Measurements from ENCODE around the gene MAZ. TPM values are rescaled to one million over a fixed set of nuclear protein-coding genes. Genes with fewer than 3 reads are reported as not detected.

Gene MAZ
- total and polyA plus RNA-seq, 2 donors from 2014 or later, result 85.5 to 137 TPM

DNA sequence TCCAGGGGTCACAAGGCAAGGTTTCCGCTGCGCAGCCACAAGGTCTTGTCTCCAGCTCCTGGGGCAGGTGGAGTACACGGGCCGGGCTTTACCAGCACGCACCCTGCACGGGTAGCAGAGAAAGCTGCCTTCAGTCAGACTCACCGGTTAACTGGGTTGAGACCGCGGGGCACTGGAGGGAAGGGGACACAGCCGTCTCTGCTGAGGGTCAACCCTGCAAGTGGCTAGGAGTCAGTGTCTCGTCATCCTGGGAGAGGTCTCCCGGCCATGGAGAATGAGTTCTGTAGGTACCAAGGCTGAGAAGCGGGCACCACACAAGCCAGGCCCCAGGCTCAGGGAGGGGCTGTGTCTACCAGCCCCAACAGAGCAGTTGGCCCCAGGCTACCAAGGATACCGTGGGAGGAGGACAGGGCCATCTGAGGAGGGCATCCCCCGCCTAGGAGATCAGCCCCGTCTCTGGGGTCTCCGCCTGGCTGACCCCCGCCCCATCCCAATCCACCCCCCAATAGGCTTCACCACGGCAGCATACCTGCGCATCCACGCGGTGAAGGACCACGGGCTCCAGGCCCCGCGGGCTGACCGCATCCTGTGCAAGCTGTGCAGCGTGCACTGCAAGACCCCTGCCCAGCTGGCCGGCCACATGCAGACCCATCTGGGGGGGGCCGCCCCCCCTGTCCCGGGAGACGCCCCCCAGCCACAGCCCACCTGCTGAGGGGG is 2.9 kb downstream of the MAZ start:
- Histone ChIP-seq H3K27me3 (ENCODE audit: control insufficient read depth, insufficient read depth, low read length) (no peaks in the 10 kb centered on the region), H3K4me3 (ENCODE audit: low read length in 3 of 3) (peak overlapping the region in 1 of 3 donors; percentile 56), H3K36me3 (ENCODE audit: control insufficient read depth in 2 of 3, insufficient read depth in 3 of 3, low read length in 3 of 3) (peaks cover 0 to 3% (median 2%) of the 10 kb centered on the region in 3 donors), H3K9me3 (ENCODE audit: control insufficient read depth in 2 of 3, insufficient read depth in 1 of 3, low read length in 3 of 3) (no peaks in the 10 kb centered on the region), H3K27ac (ENCODE audit: low read depth in 2 of 2, low read length in 2 of 2) (peak overlapping the region in 1 of 2 donors; percentile 94), H3K4me1 (ENCODE audit: control insufficient read depth in 2 of 3, insufficient read depth in 2 of 3, low read depth in 1 of 3, low read length in 3 of 3) (peaks cover 2 to 39% (median 16%) of the 10 kb centered on the region in 3 donors), H3K9ac (ENCODE audit: low read length in 3 of 3) (no peak overlapping the region)
- FAIRE-seq (no peak), DNase-seq (peak in 2 of 5 donors; percentile 81 to 87)
- intact Hi-C loops (cut with DNase I), result no loop called here
- TF ChIP-seq, protein P1, sequence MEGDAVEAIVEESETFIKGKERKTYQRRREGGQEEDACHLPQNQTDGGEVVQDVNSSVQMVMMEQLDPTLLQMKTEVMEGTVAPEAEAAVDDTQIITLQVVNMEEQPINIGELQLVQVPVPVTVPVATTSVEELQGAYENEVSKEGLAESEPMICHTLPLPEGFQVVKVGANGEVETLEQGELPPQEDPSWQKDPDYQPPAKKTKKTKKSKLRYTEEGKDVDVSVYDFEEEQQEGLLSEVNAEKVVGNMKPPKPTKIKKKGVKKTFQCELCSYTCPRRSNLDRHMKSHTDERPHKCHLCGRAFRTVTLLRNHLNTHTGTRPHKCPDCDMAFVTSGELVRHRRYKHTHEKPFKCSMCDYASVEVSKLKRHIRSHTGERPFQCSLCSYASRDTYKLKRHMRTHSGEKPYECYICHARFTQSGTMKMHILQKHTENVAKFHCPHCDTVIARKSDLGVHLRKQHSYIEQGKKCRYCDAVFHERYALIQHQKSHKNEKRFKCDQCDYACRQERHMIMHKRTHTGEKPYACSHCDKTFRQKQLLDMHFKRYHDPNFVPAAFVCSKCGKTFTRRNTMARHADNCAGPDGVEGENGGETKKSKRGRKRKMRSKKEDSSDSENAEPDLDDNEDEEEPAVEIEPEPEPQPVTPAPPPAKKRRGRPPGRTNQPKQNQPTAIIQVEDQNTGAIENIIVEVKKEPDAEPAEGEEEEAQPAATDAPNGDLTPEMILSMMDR (IDR thresholded peaks at IDR 0.05; ENCODE audit: borderline replicate concordance, extremely low read depth, insufficient read depth), result no peak

DNA sequence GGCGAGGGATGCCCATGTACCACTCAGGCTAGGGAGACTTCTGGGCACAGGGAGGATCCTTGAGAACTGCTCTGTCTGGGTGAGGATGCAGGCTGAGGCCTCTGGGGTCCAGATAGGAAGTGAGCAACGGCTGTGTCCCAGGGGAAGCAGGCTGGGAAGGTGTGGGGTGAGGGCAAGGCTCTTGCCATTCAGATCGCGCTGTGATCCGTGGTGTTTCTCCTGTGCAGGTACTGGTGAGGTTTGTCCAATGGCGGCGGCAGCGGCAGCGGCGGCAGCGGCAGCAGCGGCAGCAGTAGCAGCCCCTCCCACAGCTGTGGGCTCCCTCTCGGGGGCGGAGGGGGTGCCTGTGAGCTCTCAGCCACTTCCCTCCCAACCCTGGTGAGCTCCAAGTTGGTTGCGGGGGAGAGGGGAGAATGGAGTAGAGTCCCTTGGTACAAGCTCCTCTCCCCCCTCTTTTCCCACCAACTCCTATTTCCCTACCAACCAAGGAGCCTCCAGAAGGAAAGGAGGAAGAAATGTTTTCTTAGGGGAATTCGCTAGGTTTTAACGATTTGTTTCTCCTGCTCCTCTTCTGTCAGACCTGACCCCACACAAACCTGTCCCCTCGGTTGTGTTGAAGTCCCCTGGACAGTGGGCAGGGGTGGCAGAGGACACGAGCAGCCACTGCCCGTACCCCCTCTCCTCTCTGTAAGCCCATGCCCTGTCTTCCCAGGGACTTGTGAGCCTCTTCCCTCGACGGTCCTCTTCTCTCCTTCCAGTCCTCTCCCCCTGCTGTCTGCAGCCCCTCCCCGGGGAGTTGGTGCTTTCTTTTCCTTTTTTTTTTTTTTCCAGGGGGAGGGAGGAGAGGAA is 3.7 kb downstream of the MAZ start:
- TF ChIP-seq, protein P1 (IDR thresholded peaks at IDR 0.05; ENCODE audit: borderline replicate concordance, extremely low read depth, insufficient read depth), result no peak
- DNase-seq, result peak in 4 of 5 donors; percentile 48 to 77 (median 60)
- Histone ChIP-seq H3K9me3 (ENCODE audit: control insufficient read depth in 2 of 3, insufficient read depth in 1 of 3, low read length in 3 of 3) (no peaks in the 10 kb centered on the region), H3K4me3 (ENCODE audit: low read length in 3 of 3) (no peak overlapping the region), H3K36me3 (ENCODE audit: control insufficient read depth in 2 of 3, insufficient read depth in 3 of 3, low read length in 3 of 3) (peaks cover 0 to 3% (median 2%) of the 10 kb centered on the region in 3 donors), H3K27me3 (ENCODE audit: control insufficient read depth, insufficient read depth, low read length) (no peaks in the 10 kb centered on the region), H3K4me1 (ENCODE audit: control insufficient read depth in 2 of 3, insufficient read depth in 2 of 3, low read depth in 1 of 3, low read length in 3 of 3) (peaks cover 2 to 36% (median 12%) of the 10 kb centered on the region in 3 donors), H3K27ac (ENCODE audit: low read depth in 2 of 2, low read length in 2 of 2) (peak overlapping the region in 1 of 2 donors; percentile 95), H3K9ac (ENCODE audit: low read length in 3 of 3) (no peak overlapping the region)
- no peak for FAIRE-seq
- intact Hi-C loops (cut with DNase I), result no loop called here

DNA sequence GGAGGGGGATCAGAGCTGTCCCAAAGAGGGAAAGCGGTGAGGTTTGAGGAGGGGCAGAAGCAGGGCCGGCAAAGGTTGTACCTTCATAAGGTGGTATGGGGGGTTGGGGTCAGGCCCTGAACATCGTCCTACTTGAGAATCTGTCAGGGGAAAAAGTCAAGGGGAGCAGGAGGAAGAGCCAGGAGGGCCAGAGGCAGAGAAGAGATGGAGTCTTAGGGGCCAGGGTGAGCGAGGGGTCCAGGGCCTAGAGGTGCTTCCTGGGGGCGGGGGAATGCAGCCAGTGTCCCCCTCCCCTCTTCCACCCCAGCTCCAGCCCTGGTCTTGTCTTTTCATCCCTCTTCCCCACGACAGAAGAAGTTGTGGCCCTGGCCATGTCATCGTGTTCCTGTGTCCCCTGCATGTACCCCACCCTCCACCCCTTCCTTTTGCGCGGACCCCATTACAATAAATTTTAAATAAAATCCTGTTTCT is 4.4 kb downstream of the MAZ start:
- no peak for DNase-seq
- Histone ChIP-seq H3K27ac (ENCODE audit: low read depth in 2 of 2, low read length in 2 of 2) (peak overlapping the region; percentile 83 to 95), H3K27me3 (ENCODE audit: control insufficient read depth, insufficient read depth, low read length) (no peaks in the 10 kb centered on the region), H3K4me3 (ENCODE audit: low read length in 3 of 3) (peak overlapping the region in 1 of 3 donors; percentile 66), H3K4me1 (ENCODE audit: control insufficient read depth in 2 of 3, insufficient read depth in 2 of 3, low read depth in 1 of 3, low read length in 3 of 3) (peaks cover 2 to 38% (median 12%) of the 10 kb centered on the region in 3 donors), H3K9ac (ENCODE audit: low read length in 3 of 3) (peak overlapping the region in 1 of 3 donors; percentile 58), H3K36me3 (ENCODE audit: control insufficient read depth in 2 of 3, insufficient read depth in 3 of 3, low read length in 3 of 3) (peaks cover 0 to 3% (median 2%) of the 10 kb centered on the region in 3 donors), H3K9me3 (ENCODE audit: control insufficient read depth in 2 of 3, insufficient read depth in 1 of 3, low read length in 3 of 3) (no peaks in the 10 kb centered on the region)
- FAIRE-seq, result no peak
- TF ChIP-seq, protein P1 (IDR thresholded peaks at IDR 0.05; ENCODE audit: borderline replicate concordance, extremely low read depth, insufficient read depth), result no peak
- intact Hi-C loops (cut with DNase I), result no loop called here

All from kidney (tissue), 14 donors.